ENCODE data around the gene CSRP3. TPM values are rescaled to one million over a fixed set of nuclear protein-coding genes. Genes with fewer than 3 reads are reported as not detected.
A peak's percentile ranks its signal among the peaks of the same experiment; 100 is the strongest.

Gene CSRP3
- total and polyA plus RNA-seq, 4 donors = 0.08 TPM; not detected in 3

- Histone ChIP-seq H3K9me3 (ENCODE audit: control insufficient read depth in 4 of 4, low read length in 3 of 4) (no peaks in the 10 kb centered on the region), H3K27me3 (ENCODE audit: control insufficient read depth in 4 of 4, insufficient read depth in 4 of 4, low read length in 3 of 4) (no peaks in the 10 kb centered on the region), H3K9ac (ENCODE audit: low read depth in 1 of 2, low read length in 2 of 2) (no peak overlapping the region), H3K36me3 (ENCODE audit: control insufficient read depth in 4 of 4, insufficient read depth in 3 of 4, low read depth in 1 of 4, low read length in 3 of 4) (peaks cover 0 to 11% (median 4%) of the 10 kb centered on the region in 4 donors), H3K27ac (ENCODE audit: low read depth in 1 of 2, low read length in 2 of 2) (no peak overlapping the region), H3K4me1 (ENCODE audit: control insufficient read depth in 4 of 4, insufficient read depth in 4 of 4, low read length in 3 of 4) (peaks cover 0 to 3% (median 0%) of the 10 kb centered on the region in 4 donors), H3K4me3 (ENCODE audit: low read depth in 1 of 3, low read length in 3 of 3) (no peak overlapping the region)
- TF ChIP-seq HNF4A (conservative IDR thresholded peaks at IDR 0.05) (no peak), NR2F2 (IDR thresholded peaks at IDR 0.05) (no peak), MAX (IDR thresholded peaks at IDR 0.05) (no peak), YY1 (IDR thresholded peaks at IDR 0.05) (no peak), GABPA (IDR thresholded peaks at IDR 0.05 in 1 of 2, conservative IDR thresholded peaks at IDR 0.05 in 1 of 2) (no peak), FOXA2 (IDR thresholded peaks at IDR 0.05) (no peak), TAF1 (conservative IDR thresholded peaks at IDR 0.05) (no peak), HNF4G (IDR thresholded peaks at IDR 0.05) (no peak), JUND (IDR thresholded peaks at IDR 0.05) (no peak), FOXA1 (IDR thresholded peaks at IDR 0.05) (no peak), EGR1 (IDR thresholded peaks at IDR 0.05; ENCODE audit: low read depth in 2 of 2) (no peak), SP1 (IDR thresholded peaks at IDR 0.05) (no peak), RAD21 (IDR thresholded peaks at IDR 0.05) (no peak), RXRA (IDR thresholded peaks at IDR 0.05) (no peak)
- TF ChIP-seq, protein P1, sequence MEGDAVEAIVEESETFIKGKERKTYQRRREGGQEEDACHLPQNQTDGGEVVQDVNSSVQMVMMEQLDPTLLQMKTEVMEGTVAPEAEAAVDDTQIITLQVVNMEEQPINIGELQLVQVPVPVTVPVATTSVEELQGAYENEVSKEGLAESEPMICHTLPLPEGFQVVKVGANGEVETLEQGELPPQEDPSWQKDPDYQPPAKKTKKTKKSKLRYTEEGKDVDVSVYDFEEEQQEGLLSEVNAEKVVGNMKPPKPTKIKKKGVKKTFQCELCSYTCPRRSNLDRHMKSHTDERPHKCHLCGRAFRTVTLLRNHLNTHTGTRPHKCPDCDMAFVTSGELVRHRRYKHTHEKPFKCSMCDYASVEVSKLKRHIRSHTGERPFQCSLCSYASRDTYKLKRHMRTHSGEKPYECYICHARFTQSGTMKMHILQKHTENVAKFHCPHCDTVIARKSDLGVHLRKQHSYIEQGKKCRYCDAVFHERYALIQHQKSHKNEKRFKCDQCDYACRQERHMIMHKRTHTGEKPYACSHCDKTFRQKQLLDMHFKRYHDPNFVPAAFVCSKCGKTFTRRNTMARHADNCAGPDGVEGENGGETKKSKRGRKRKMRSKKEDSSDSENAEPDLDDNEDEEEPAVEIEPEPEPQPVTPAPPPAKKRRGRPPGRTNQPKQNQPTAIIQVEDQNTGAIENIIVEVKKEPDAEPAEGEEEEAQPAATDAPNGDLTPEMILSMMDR (IDR thresholded peaks at IDR 0.05; ENCODE audit: low read depth, low read length, missing input control) = no peak
- TF ChIP-seq, protein P2, sequence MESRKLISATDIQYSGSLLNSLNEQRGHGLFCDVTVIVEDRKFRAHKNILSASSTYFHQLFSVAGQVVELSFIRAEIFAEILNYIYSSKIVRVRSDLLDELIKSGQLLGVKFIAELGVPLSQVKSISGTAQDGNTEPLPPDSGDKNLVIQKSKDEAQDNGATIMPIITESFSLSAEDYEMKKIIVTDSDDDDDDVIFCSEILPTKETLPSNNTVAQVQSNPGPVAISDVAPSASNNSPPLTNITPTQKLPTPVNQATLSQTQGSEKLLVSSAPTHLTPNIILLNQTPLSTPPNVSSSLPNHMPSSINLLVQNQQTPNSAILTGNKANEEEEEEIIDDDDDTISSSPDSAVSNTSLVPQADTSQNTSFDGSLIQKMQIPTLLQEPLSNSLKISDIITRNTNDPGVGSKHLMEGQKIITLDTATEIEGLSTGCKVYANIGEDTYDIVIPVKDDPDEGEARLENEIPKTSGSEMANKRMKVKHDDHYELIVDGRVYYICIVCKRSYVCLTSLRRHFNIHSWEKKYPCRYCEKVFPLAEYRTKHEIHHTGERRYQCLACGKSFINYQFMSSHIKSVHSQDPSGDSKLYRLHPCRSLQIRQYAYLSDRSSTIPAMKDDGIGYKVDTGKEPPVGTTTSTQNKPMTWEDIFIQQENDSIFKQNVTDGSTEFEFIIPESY (IDR thresholded peaks at IDR 0.05) = no peak
- TF ChIP-seq, protein P3, sequence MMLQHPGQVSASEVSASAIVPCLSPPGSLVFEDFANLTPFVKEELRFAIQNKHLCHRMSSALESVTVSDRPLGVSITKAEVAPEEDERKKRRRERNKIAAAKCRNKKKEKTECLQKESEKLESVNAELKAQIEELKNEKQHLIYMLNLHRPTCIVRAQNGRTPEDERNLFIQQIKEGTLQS (IDR thresholded peaks at IDR 0.05) = no peak
- WGBS = 96% methylated on average over 9 of the region's 9 CpGs
- no peak for DNase-seq (ENCODE audit: low spot score)
Measured at GRCh38 chr11:19173004-19173689, 28.6 kb downstream of the CSRP3 start.

DNA sequence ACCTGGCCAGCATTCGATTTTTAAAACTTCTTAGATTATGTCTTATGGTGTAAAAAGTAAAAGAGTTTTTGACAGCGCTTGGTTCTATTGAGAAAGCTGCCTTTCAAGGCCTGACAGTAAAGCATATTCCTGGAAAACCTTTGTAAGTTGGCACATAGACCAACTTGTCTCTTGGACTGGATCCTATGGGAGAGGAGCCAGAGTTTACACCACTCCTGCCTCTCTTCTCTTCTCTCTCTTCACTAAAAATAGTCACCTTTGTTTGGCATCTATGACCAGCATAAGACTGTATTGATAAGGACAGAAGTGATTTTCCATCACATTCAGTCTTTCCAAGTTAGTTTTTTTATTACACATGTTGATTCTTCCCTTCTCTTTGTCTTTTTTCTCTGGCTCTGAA, 33.7 kb downstream of the CSRP3 start:
- Histone ChIP-seq H3K9ac (ENCODE audit: low read depth in 1 of 2, low read length in 2 of 2) (no peak overlapping the region), H3K4me1 (ENCODE audit: control insufficient read depth in 4 of 4, insufficient read depth in 4 of 4, low read length in 3 of 4) (peaks cover 3 to 4% (median 4%) of the 10 kb centered on the region in 4 donors), H3K27ac (ENCODE audit: low read depth in 1 of 2, low read length in 2 of 2) (peak overlapping the region in 1 of 2 donors; percentile 37), H3K4me3 (ENCODE audit: low read depth in 1 of 3, low read length in 3 of 3) (no peak overlapping the region), H3K27me3 (ENCODE audit: control insufficient read depth in 4 of 4, insufficient read depth in 4 of 4, low read length in 3 of 4) (no peaks in the 10 kb centered on the region), H3K36me3 (ENCODE audit: control insufficient read depth in 4 of 4, insufficient read depth in 3 of 4, low read depth in 1 of 4, low read length in 3 of 4) (peaks cover 0 to 11% (median 4%) of the 10 kb centered on the region in 4 donors), H3K9me3 (ENCODE audit: control insufficient read depth in 4 of 4, low read length in 3 of 4) (no peaks in the 10 kb centered on the region)
- DNase-seq (ENCODE audit: low spot score) = no peak
- 68% methylated on average over 2 of the region's 2 CpGs for WGBS
- TF ChIP-seq, protein P1 (IDR thresholded peaks at IDR 0.05; ENCODE audit: low read depth, low read length, missing input control) = no peak
- TF ChIP-seq HNF4G (IDR thresholded peaks at IDR 0.05) (no peak), RAD21 (IDR thresholded peaks at IDR 0.05) (peak in 1 of 2 donors; percentile 18), EGR1 (IDR thresholded peaks at IDR 0.05; ENCODE audit: low read depth in 2 of 2) (no peak), YY1 (IDR thresholded peaks at IDR 0.05) (no peak), SP1 (IDR thresholded peaks at IDR 0.05) (no peak), HNF4A (conservative IDR thresholded peaks at IDR 0.05) (peak; percentile 35 to 39), MAX (IDR thresholded peaks at IDR 0.05) (no peak), RXRA (IDR thresholded peaks at IDR 0.05) (peak in 1 of 2 donors; percentile 27)
- TF ChIP-seq, protein P3 (IDR thresholded peaks at IDR 0.05) = no peak
- TF ChIP-seq, protein P4, sequence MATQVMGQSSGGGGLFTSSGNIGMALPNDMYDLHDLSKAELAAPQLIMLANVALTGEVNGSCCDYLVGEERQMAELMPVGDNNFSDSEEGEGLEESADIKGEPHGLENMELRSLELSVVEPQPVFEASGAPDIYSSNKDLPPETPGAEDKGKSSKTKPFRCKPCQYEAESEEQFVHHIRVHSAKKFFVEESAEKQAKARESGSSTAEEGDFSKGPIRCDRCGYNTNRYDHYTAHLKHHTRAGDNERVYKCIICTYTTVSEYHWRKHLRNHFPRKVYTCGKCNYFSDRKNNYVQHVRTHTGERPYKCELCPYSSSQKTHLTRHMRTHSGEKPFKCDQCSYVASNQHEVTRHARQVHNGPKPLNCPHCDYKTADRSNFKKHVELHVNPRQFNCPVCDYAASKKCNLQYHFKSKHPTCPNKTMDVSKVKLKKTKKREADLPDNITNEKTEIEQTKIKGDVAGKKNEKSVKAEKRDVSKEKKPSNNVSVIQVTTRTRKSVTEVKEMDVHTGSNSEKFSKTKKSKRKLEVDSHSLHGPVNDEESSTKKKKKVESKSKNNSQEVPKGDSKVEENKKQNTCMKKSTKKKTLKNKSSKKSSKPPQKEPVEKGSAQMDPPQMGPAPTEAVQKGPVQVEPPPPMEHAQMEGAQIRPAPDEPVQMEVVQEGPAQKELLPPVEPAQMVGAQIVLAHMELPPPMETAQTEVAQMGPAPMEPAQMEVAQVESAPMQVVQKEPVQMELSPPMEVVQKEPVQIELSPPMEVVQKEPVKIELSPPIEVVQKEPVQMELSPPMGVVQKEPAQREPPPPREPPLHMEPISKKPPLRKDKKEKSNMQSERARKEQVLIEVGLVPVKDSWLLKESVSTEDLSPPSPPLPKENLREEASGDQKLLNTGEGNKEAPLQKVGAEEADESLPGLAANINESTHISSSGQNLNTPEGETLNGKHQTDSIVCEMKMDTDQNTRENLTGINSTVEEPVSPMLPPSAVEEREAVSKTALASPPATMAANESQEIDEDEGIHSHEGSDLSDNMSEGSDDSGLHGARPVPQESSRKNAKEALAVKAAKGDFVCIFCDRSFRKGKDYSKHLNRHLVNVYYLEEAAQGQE (IDR thresholded peaks at IDR 0.05) = no peak

All from liver (tissue), 9 donors.